ENCODE measurements around the gene NUP214. TPM values are rescaled to one million over a fixed set of nuclear protein-coding genes. Genes with fewer than 3 reads are reported as not detected.

Gene NUP214
- total RNA-seq, 1 experiment from 2014 or later: 35.5 TPM

- Histone ChIP-seq H3K27ac (ENCODE audit: low read depth, low read length) (no peak overlapping the region), H3K9me3 (ENCODE audit: control insufficient read depth in 1 of 2, insufficient read depth in 1 of 2, low read depth in 1 of 2, low read length in 2 of 2) (no peaks in the 10 kb centered on the region), H3K4me3 (replicated peaks in 1 of 2; ENCODE audit: low read depth in 1 of 2, low read length in 2 of 2) (no peak overlapping the region), H2AFZ (ENCODE audit: low read depth, low read length, poor library complexity, severe bottlenecking) (no peak overlapping the region), H3K36me3 (ENCODE audit: control insufficient read depth in 1 of 2, insufficient read depth in 2 of 2, low read length in 2 of 2) (no peaks in the 10 kb centered on the region), H3K4me1 (ENCODE audit: control insufficient read depth in 1 of 2, insufficient read depth in 2 of 2, low read length in 2 of 2) (peaks cover 14 to 25% of the 10 kb centered on the region in 2 experiments), H3K79me2 (ENCODE audit: insufficient read depth, low read length) (no peaks in the 10 kb centered on the region; the same call in 1 of the 2 replicates), H3K9ac (ENCODE audit: low read length) (no peak overlapping the region), H3K9me2 (ENCODE audit: insufficient read depth) (no peaks in the 10 kb centered on the region), H4K20me1 (ENCODE audit: insufficient read depth) (no peaks in the 10 kb centered on the region), H3K4me2 (ENCODE audit: low read length) (no peak overlapping the region), H3K27me3 (ENCODE audit: insufficient read depth, low read length) (no peaks in the 10 kb centered on the region)
- ChIA-PET CTCF (no interaction called here), RAD21 (ENCODE audit: low non-redundant PET in 1 of 2, low total read pairs in 2 of 2, uncharacterized antibody in 2 of 2, unreplicated experiment in 2 of 2) (no interaction called here), POLR2A (no interaction called here)
- DNase-seq (ENCODE audit: low read depth, low spot score): no peak
- intact Hi-C loops (cut with micrococcal nuclease): no loop called here
- BruUV-seq (replicated peaks): no TSS peak
- no peak for TF ChIP-seq EZH2 (IDR thresholded peaks at IDR 0.05)
- TF ChIP-seq YY1 (IDR thresholded peaks at IDR 0.05; ENCODE audit: extremely low read depth, insufficient replicate concordance, low read depth, low read length): no peak
- no peak for TF ChIP-seq SP1 (IDR thresholded peaks at IDR 0.05; ENCODE audit: low read depth)
- TF ChIP-seq EGR1 (IDR thresholded peaks at IDR 0.05; ENCODE audit: low read depth): no peak
- TF ChIP-seq SRF (IDR thresholded peaks at IDR 0.05; ENCODE audit: low read depth): no peak
- no peak for TF ChIP-seq TCF7L2 (IDR thresholded peaks at IDR 0.05; ENCODE audit: borderline replicate concordance, extremely low read depth, insufficient read depth, insufficient read length)
- no peak for TF ChIP-seq CEBPB (IDR thresholded peaks at IDR 0.05; ENCODE audit: low read depth)
- TF ChIP-seq RAD21 (IDR thresholded peaks at IDR 0.05; ENCODE audit: low read depth): no peak
- TF ChIP-seq SIN3A (IDR thresholded peaks at IDR 0.05; ENCODE audit: low read depth): no peak
- no peak for TF ChIP-seq CBX3 (IDR thresholded peaks at IDR 0.05; ENCODE audit: low read depth)
- TF ChIP-seq MAX (IDR thresholded peaks at IDR 0.05): no peak
- no peak for TF ChIP-seq ELF1 (IDR thresholded peaks at IDR 0.05; ENCODE audit: borderline replicate concordance, low read depth)
- TF ChIP-seq, protein P1, sequence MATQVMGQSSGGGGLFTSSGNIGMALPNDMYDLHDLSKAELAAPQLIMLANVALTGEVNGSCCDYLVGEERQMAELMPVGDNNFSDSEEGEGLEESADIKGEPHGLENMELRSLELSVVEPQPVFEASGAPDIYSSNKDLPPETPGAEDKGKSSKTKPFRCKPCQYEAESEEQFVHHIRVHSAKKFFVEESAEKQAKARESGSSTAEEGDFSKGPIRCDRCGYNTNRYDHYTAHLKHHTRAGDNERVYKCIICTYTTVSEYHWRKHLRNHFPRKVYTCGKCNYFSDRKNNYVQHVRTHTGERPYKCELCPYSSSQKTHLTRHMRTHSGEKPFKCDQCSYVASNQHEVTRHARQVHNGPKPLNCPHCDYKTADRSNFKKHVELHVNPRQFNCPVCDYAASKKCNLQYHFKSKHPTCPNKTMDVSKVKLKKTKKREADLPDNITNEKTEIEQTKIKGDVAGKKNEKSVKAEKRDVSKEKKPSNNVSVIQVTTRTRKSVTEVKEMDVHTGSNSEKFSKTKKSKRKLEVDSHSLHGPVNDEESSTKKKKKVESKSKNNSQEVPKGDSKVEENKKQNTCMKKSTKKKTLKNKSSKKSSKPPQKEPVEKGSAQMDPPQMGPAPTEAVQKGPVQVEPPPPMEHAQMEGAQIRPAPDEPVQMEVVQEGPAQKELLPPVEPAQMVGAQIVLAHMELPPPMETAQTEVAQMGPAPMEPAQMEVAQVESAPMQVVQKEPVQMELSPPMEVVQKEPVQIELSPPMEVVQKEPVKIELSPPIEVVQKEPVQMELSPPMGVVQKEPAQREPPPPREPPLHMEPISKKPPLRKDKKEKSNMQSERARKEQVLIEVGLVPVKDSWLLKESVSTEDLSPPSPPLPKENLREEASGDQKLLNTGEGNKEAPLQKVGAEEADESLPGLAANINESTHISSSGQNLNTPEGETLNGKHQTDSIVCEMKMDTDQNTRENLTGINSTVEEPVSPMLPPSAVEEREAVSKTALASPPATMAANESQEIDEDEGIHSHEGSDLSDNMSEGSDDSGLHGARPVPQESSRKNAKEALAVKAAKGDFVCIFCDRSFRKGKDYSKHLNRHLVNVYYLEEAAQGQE (IDR thresholded peaks at IDR 0.05; ENCODE audit: low read depth): no peak
- TF ChIP-seq FOSL1 (IDR thresholded peaks at IDR 0.05; ENCODE audit: low read depth): no peak
- no peak for TF ChIP-seq ZNF274 (IDR thresholded peaks at IDR 0.05; ENCODE audit: low read depth, low read length)
- TF ChIP-seq, protein P2, sequence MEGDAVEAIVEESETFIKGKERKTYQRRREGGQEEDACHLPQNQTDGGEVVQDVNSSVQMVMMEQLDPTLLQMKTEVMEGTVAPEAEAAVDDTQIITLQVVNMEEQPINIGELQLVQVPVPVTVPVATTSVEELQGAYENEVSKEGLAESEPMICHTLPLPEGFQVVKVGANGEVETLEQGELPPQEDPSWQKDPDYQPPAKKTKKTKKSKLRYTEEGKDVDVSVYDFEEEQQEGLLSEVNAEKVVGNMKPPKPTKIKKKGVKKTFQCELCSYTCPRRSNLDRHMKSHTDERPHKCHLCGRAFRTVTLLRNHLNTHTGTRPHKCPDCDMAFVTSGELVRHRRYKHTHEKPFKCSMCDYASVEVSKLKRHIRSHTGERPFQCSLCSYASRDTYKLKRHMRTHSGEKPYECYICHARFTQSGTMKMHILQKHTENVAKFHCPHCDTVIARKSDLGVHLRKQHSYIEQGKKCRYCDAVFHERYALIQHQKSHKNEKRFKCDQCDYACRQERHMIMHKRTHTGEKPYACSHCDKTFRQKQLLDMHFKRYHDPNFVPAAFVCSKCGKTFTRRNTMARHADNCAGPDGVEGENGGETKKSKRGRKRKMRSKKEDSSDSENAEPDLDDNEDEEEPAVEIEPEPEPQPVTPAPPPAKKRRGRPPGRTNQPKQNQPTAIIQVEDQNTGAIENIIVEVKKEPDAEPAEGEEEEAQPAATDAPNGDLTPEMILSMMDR (IDR thresholded peaks at IDR 0.05 in 2 of 3, conservative IDR thresholded peaks at IDR 0.05 in 1 of 3; ENCODE audit: borderline replicate concordance in 1 of 3, insufficient read depth in 1 of 3, low read depth in 2 of 3, low read length in 2 of 3): no peak
- TF ChIP-seq POLR2A (IDR thresholded peaks at IDR 0.05; ENCODE audit: borderline replicate concordance, extremely low read depth, insufficient read depth, insufficient read length): no peak
- TF ChIP-seq, protein P3, sequence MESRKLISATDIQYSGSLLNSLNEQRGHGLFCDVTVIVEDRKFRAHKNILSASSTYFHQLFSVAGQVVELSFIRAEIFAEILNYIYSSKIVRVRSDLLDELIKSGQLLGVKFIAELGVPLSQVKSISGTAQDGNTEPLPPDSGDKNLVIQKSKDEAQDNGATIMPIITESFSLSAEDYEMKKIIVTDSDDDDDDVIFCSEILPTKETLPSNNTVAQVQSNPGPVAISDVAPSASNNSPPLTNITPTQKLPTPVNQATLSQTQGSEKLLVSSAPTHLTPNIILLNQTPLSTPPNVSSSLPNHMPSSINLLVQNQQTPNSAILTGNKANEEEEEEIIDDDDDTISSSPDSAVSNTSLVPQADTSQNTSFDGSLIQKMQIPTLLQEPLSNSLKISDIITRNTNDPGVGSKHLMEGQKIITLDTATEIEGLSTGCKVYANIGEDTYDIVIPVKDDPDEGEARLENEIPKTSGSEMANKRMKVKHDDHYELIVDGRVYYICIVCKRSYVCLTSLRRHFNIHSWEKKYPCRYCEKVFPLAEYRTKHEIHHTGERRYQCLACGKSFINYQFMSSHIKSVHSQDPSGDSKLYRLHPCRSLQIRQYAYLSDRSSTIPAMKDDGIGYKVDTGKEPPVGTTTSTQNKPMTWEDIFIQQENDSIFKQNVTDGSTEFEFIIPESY (IDR thresholded peaks at IDR 0.05; ENCODE audit: extremely low read depth, insufficient replicate concordance, low read length): no peak
- TF ChIP-seq ZFX (IDR thresholded peaks at IDR 0.05): no peak
- ATAC-seq: no peak
Measured at GRCh38 chr9:131100445-131100844, 24.9 kb upstream of the NUP214 start.
